HG02759 (cell line): ENCODE data around the gene SLC22A24.
"Not testable (repeated sequence)": the region's sequence is repeated elsewhere in the genome, so short reads cannot be mapped to it uniquely, and the experiment has no call there.

ENCODE experiments used
- ATAC-seq: cut with Tn5 transposase; IDR thresholded peaks from one replicate; pipeline ENCODE4 v1.9.1; 2021; ENCODE audit warnings: mild to moderate bottlenecking, moderate library complexity; ENCODE audit not compliant: unreplicated experiment

The SLC22A24 gene

GRCh38 chr11:63144121-63144520 is at the start of gene SLC22A24:
Gene SLC22A24, minus strand, starts transcription at chr11:63144221. Its CDS starts 442 bp downstream, at chr11:63143779.
- ATAC-seq, result no peak

GRCh38 chr11:63180536-63180935 is 36.5 kb upstream of the SLC22A24 start:
- no peak for ATAC-seq

GRCh38 chr11:63179432-63180041 is 35.5 kb upstream of the SLC22A24 start:
- no peak for ATAC-seq

- no peak for ATAC-seq
These were observed 33.9 kb upstream of the SLC22A24 start for GRCh38 chr11:63177872-63178271.

- no peak for ATAC-seq
These were observed 21.8 kb upstream of the SLC22A24 start for GRCh38 chr11:63165706-63166310.

- ATAC-seq, result no peak
These were observed 11.8 kb upstream of the SLC22A24 start for GRCh38 chr11:63155794-63156193.

GRCh38 chr11:63146581-63146980 is 2.6 kb upstream of the SLC22A24 start:
- no peak for ATAC-seq

GRCh38 chr11:63142459-63142858 is 1.6 kb downstream of the SLC22A24 start:
- no peak for ATAC-seq

GRCh38 chr11:63132985-63133775 is 10.8 kb downstream of the SLC22A24 start:
- ATAC-seq, result no peak

GRCh38 chr11:63099555-63099954 is 44.5 kb downstream of the SLC22A24 start:
- ATAC-seq, result no peak

- no peak for ATAC-seq
These were observed 63.3 kb downstream of the SLC22A24 start for GRCh38 chr11:63080682-63081081.

GRCh38 chr11:63046203-63046602 is 97.8 kb downstream of the SLC22A24 start:
- not testable (repeated sequence) for ATAC-seq

- no peak for ATAC-seq
These were observed 101.4 kb downstream of the SLC22A24 start for GRCh38 chr11:63042596-63042995.

GRCh38 chr11:63032457-63032856 is 111.6 kb downstream of the SLC22A24 start:
- ATAC-seq, result no peak
